GM18873 (cell line): ENCODE data around the gene CFAP65.

ENCODE experiments used
- ATAC-seq: cut with Tn5 transposase; IDR thresholded peaks from one replicate; pipeline ENCODE4 v1.9.1; 2021; ENCODE audit warnings: mild to moderate bottlenecking, moderate library complexity, moderate number of reproducible peaks; ENCODE audit not compliant: unreplicated experiment, low FRiP score

The CFAP65 gene

GRCh38 chr2:218980735-218981389 lies 60.5 kb downstream of the CFAP65 start:
- ATAC-seq, result no peak

GRCh38 chr2:218979846-218980734 lies 61.2 kb downstream of the CFAP65 start:
- ATAC-seq, result peak; percentile 71

GRCh38 chr2:218975060-218975777 lies 66.1 kb downstream of the CFAP65 start:
- ATAC-seq, result no peak

GRCh38 chr2:218970894-218971293 lies 70.4 kb downstream of the CFAP65 start:
- no peak for ATAC-seq

GRCh38 chr2:218964041-218964771 lies 77.1 kb downstream of the CFAP65 start:
- ATAC-seq, result no peak

- no peak for ATAC-seq
Measured at GRCh38 chr2:218963601-218964000, 77.7 kb downstream of the CFAP65 start.

GRCh38 chr2:218962859-218963492 lies 78.3 kb downstream of the CFAP65 start:
- no peak for ATAC-seq

GRCh38 chr2:218961651-218962570 lies 79.4 kb downstream of the CFAP65 start:
- no peak for ATAC-seq

- ATAC-seq, result no peak
Measured at GRCh38 chr2:218961229-218961628, 80.1 kb downstream of the CFAP65 start.

GRCh38 chr2:218960309-218961165 lies 80.8 kb downstream of the CFAP65 start:
- no peak for ATAC-seq

- ATAC-seq, result no peak
Measured at GRCh38 chr2:218959761-218960308, 81.5 kb downstream of the CFAP65 start.

- ATAC-seq, result peak; percentile 94
Measured at GRCh38 chr2:218959141-218959731, 82.1 kb downstream of the CFAP65 start, which contains the start of gene CDK5R2. CDK5R2 (plus strand) TSS chr2:218959666; CDS start chr2:218959821, 155 bp downstream.

GRCh38 chr2:218958276-218958675 lies 83.0 kb downstream of the CFAP65 start:
- no peak for ATAC-seq

- no peak for ATAC-seq
Measured at GRCh38 chr2:218957671-218958070, 83.6 kb downstream of the CFAP65 start.

GRCh38 chr2:218956039-218956438 lies 85.3 kb downstream of the CFAP65 start:
- ATAC-seq, result no peak

- no peak for ATAC-seq
Measured at GRCh38 chr2:218954541-218955300, 86.6 kb downstream of the CFAP65 start.
